NCI-H510A treated with DMSO at 0.1 percent for 48 hours (cell line): ENCODE measurements around the gene CPM.
"Not testable (repeated sequence)": the region's sequence is repeated elsewhere in the genome, so short reads cannot be mapped to it uniquely, and the experiment has no call there.

Source experiments
- DNase-seq: peaks from one replicate; lab custom pipeline; 2025; lab: John Stamatoyannopoulos, UW

The CPM gene

GRCh38 chr12:68851592-68852306 is 81.2 kb downstream of the CPM start:
- no peak for DNase-seq

- no peak for DNase-seq
Observed at GRCh38 chr12:68850390-68850789, 82.6 kb downstream of the CPM start.

- no peak for DNase-seq
Observed at GRCh38 chr12:68846811-68847210, 86.2 kb downstream of the CPM start.

- no peak for DNase-seq
Observed at GRCh38 chr12:68844788-68845695, 87.9 kb downstream of the CPM start.

GRCh38 chr12:68844318-68844745 is 88.6 kb downstream of the CPM start:
- DNase-seq, result no peak

GRCh38 chr12:68842784-68843567 is 90.0 kb downstream of the CPM start:
- DNase-seq, result no peak

- DNase-seq, result no peak
Observed at GRCh38 chr12:68842123-68842522, 90.8 kb downstream of the CPM start.

GRCh38 chr12:68841717-68842116 is 91.3 kb downstream of the CPM start:
- no peak for DNase-seq

GRCh38 chr12:68841175-68841574 is 91.8 kb downstream of the CPM start:
- not testable (repeated sequence) for DNase-seq

GRCh38 chr12:68839183-68840147 is 93.5 kb downstream of the CPM start:
- DNase-seq, result no peak

- DNase-seq, result no peak
Observed at GRCh38 chr12:68838046-68838886, 94.7 kb downstream of the CPM start.

GRCh38 chr12:68837215-68837614 is 95.8 kb downstream of the CPM start:
- no peak for DNase-seq

GRCh38 chr12:68835333-68835908 is 97.5 kb downstream of the CPM start:
- no peak for DNase-seq

- no peak for DNase-seq
Observed at GRCh38 chr12:68833508-68833907, 99.5 kb downstream of the CPM start.

GRCh38 chr12:68832504-68832867 is 100.5 kb downstream of the CPM start:
- DNase-seq, result no peak

- DNase-seq, result no peak
Observed at GRCh38 chr12:68831751-68832503, 101.0 kb downstream of the CPM start.

- DNase-seq, result no peak
Observed at GRCh38 chr12:68831272-68831671, 101.7 kb downstream of the CPM start.

GRCh38 chr12:68828672-68829068 is 104.3 kb downstream of the CPM start:
- no peak for DNase-seq
